IPS-NIHi7 (cell line): ENCODE data around the gene ZCCHC7.
"Not testable (repeated sequence)": the region's sequence is repeated elsewhere in the genome, so short reads cannot be mapped to it uniquely, and the experiment has no call there.

ENCODE experiments used
- DNase-seq: peaks from one replicate; pipeline ENCODE4 v3.0.0; 2012; ENCODE audit warnings: mixed read lengths; ENCODE audit errors: extremely low spot score

Gene ZCCHC7

GRCh38 chr9:37120843-37121335 lies 515 bp downstream of the ZCCHC7 start:
- not testable (repeated sequence) for DNase-seq

DNA sequence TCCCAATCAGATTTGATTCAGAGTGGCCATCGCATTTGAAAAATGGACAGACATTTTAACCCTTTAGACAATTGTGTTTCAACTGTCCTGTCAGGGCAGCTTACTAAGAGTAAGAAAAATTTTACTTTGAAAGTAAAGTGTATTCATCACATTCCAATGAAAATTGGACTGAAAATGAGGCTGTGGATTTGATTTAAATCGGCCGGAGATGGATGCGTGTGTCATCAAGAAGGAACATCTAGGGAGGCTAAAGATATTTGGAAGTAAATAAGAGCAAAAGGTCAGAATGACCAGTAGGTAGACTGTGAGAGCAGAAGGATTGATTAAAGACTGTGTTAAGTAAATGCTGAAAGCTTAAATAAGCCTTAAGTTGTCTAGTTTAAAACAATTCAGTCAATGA lies 1.5 kb downstream of the ZCCHC7 start:
- no peak for DNase-seq

GRCh38 chr9:37126214-37126788 lies 5.9 kb downstream of the ZCCHC7 start:
- DNase-seq: no peak

DNA sequence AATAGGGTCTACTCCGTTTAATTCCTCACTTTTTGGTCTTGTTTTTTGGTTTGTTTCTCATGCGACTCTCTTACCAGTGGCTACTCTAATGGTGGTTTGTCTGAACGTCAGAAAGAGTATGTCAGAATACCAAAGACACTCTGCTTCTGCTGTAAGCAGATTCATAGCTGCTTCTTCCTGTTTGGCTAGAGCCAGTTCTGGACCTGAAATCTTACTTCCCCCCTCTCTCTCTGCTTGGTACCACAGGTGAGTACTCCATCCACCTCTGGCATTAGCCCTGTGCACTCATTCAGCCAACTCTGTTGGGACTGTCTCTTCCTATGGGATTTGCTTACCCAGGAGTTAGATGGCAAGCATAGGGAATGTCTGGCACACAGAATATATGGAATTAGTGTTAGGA lies 6.6 kb downstream of the ZCCHC7 start:
- no peak for DNase-seq

- DNase-seq: no peak
Measured at GRCh38 chr9:37128051-37128450, 7.7 kb downstream of the ZCCHC7 start.

GRCh38 chr9:37134166-37134565 lies 13.8 kb downstream of the ZCCHC7 start:
- no peak for DNase-seq

DNA sequence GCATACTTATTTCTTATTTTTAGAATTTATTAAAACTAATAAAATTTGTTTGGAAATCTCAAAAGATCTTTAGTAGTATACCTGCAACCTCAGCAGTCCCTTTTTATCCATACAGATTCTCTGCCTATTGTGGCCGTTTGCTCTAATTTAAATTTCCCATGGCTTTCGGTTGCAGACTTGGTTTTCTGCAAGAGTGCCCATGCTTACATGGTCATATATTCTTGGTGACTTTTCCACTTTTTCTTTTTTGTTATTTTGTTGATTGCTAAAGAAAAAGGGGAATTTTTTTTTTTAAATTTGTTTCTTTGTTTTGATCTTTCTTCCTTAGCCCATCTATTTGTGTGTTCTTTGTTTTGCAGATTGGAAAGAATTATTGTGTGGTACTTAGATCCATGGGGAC lies 20.6 kb downstream of the ZCCHC7 start:
- DNase-seq: no peak

DNA sequence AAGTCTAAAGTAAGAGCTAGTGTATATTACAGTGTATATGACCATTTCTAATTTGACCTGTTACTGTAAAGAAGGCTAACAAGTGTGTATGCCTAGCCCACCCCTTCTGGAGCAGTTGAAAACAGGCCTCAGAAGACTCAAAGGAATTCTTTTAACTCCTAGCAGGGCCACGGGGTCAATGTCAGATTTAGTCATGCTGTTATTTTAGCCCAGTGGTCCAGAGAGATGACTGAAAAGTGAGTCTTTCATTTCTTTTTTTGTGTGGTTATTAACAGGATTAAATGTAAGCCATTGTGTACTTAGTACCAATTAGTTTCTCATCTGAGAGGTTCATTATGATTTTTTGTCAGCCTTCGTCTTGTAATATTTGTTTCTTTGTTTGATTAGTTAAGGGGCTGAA lies 24.4 kb downstream of the ZCCHC7 start:
- no peak for DNase-seq

DNA sequence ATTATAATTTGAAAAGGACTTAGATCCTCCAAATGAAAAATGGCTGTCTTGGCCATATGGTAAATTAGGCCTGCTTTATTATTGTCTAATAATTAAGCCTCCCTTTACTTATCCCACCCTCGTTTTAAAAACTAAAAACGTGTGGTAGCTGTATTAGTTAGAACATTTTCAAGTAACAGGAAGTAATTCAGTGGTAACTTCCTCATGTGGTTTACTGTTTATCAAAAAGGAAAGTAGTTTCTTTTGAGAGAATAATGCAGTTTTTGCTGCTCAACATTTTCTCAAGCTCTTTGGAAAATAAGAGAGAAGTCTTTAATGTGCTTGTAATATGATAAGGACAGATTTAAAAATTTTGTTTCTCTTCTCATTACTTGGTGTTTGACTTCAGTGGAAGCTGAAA lies 26.0 kb downstream of the ZCCHC7 start:
- DNase-seq: no peak

DNA sequence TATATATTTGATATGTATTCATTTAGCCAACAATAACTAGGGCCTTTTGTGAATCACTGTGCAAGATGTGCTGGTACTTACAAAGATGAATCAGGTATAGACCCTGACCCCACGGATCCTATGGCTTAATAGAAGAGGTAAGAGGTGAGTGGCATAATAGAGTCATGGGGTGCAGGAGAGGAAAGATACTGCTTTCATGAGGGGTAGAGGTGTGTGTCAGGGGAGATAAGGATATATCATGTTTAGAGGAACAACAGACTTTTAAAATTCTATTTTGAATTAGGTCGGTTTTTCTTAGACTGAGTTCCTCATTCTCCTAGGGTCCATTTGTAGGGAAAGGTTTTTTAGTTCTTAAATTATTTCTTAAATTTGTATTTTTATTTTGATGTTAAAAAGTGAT lies 27.8 kb downstream of the ZCCHC7 start:
- DNase-seq: no peak

DNA sequence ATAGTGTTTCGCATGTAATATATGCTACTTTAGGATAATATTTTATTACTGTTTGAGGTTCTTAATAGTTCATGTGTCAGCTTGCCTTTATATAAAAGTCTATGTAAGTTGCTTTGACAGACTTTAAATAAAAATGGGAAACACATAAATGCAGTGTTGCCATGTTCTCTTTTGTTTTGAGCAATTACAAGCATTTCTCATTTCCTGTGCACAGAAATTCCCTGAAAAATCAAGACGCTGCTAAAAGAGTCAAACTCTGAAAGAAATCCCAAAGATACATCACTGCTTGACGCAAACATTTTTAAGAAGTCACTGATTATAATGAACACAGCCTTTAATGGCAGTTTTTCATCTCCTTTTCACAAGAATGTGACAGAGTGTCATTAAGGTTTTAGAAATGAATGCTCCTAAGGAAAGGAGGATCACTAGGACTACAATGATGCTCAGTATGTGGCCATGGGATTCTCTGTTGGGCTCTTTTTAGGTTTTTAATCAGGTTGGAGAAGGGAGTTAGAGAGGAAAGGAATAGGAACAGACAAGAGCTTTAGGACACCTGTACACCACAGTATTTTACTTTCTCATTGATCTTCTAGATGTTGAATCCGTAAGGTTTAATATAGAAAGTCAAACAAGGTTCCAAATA lies 29.4 kb downstream of the ZCCHC7 start:
- no peak for DNase-seq

- DNase-seq: no peak
Measured at GRCh38 chr9:37150415-37150814, 30.0 kb downstream of the ZCCHC7 start.

DNA sequence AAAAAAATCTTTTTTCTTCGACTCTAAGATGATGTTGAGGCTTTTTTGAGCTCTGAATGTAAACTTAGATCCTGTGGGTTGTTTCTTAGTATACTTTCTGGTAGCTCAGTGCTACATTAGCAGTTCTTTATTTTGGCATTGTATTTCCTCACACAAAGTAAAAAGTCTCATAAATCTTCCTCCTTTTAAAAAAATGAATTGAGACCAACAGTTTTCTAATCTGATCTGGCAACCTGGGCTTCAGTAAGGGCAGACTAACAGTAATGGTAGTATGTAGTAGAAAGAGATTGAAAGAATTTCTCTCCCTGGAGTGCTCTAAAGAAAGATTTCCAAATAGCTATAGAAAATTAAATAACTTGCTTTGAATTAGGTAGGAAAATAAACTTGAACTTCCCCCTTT lies 31.4 kb downstream of the ZCCHC7 start:
- DNase-seq: no peak

- DNase-seq: no peak
Measured at GRCh38 chr9:37152365-37152764, 32.0 kb downstream of the ZCCHC7 start.

GRCh38 chr9:37155601-37156000 lies 35.2 kb downstream of the ZCCHC7 start:
- DNase-seq: no peak

DNA sequence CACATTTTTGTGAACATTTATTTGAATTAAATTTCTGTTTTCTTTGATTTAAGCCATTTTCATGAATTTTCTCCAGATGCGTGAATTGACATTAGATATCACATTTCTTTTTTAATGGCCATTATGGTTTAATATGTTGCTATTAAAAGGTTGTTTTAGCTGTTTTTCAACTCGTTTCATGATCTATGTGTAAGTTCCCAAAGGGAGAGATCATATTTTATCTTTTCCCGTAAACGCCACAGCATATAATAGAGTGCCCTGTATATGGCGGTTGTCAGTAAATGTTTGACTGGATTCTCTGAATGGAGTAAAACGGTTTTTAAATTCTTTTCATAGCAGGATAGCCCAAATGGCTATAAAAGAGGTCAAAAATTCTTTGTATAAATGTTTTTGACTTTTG lies 35.8 kb downstream of the ZCCHC7 start:
- DNase-seq: no peak

GRCh38 chr9:37156781-37157356 lies 36.5 kb downstream of the ZCCHC7 start:
- DNase-seq: no peak

GRCh38 chr9:37157726-37158377 lies 37.5 kb downstream of the ZCCHC7 start:
- no peak for DNase-seq

DNA sequence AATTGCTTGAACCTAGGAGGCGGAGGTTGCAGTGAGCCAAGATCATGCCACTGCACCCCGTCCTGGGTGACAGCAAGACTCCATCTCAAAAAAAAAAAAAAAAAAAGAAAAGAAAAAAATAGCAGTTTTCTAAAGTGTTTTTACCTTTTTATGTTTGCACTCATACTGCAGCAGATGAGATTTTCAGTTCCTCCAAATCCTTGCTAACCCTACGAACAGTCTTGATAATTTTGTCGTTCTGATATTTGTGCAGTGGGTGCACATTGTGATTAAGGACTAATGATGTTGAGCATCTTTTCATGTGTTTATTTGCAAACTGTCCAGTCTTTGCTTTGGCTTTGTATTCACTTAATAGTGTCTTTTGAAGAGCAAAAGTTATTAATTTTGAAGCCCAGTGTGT lies 42.9 kb downstream of the ZCCHC7 start:
- DNase-seq: no peak

- DNase-seq: not testable (repeated sequence)
Measured at GRCh38 chr9:37164335-37164734, 44.0 kb downstream of the ZCCHC7 start.

- DNase-seq: no peak
Measured at GRCh38 chr9:37165644-37166043, 45.3 kb downstream of the ZCCHC7 start.

GRCh38 chr9:37167456-37168047 lies 47.2 kb downstream of the ZCCHC7 start:
- DNase-seq: no peak

DNA sequence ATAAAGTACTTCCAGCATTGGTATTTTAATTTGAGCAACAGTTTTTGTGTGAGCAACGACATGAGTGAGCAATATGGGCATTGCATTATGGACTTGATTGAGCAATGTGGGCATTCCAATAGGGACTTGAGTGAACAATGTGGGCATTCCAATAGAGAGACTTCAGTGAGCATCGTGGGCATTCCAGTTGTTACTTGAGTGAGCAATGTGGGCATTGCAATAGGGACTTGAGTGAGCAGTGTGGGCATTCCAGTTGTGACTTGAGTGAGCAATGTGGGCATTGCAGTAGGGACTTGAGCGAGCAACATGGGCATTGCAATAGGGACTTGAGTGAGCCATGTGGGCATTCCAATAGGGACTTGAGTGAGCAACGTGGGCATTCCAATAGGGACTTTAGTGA lies 52.2 kb downstream of the ZCCHC7 start:
- no peak for DNase-seq
